ENCODE results near the gene SRXN1. TPM values are rescaled to one million over a fixed set of nuclear protein-coding genes. Genes with fewer than 3 reads are reported as not detected.

The SRXN1 gene
- polyA plus RNA-seq, 1 donor from 2014 or later = 6.9 TPM

- H3K4me2 ChIP-seq (ENCODE audit: low read length) = no peak overlapping the region
- H3K9ac ChIP-seq (ENCODE audit: low read length) = no peak overlapping the region
- H3K27ac ChIP-seq (ENCODE audit: low read length) = no peak overlapping the region
- H3K27me3 ChIP-seq (ENCODE audit: insufficient read depth, low read depth, low read length) = no peaks in the 10 kb centered on the region
- no peaks in the 10 kb centered on the region for H3F3A ChIP-seq (ENCODE audit: insufficient read depth, low read length, poor library complexity, severe bottlenecking)
- H3K79me2 ChIP-seq (replicated peaks; ENCODE audit: insufficient read depth, low read length) = no peaks in the 10 kb centered on the region
- H3K9me3 ChIP-seq (ENCODE audit: low read length) = no peaks in the 10 kb centered on the region
- no peaks in the 10 kb centered on the region for H3K9me2 ChIP-seq (ENCODE audit: insufficient read depth, low read length)
- H3K36me3 ChIP-seq (ENCODE audit: insufficient read depth, low read length) = no peaks in the 10 kb centered on the region
- H4K20me1 ChIP-seq (ENCODE audit: insufficient read depth) = no peaks in the 10 kb centered on the region
- no peak overlapping the region for H2AFZ ChIP-seq (ENCODE audit: low read depth, low read length)
- TF ChIP-seq POLR2AphosphoS5 (IDR thresholded peaks at IDR 0.05) (no peak), MXI1 (conservative IDR thresholded peaks at IDR 0.05; ENCODE audit: poor library complexity, severe bottlenecking) (no peak), RAD21 (conservative IDR thresholded peaks at IDR 0.05) (no peak), EP300 (conservative IDR thresholded peaks at IDR 0.05; ENCODE audit: poor library complexity, severe bottlenecking) (no peak), CTCF (IDR thresholded peaks at IDR 0.05; ENCODE audit: poor library complexity, severe bottlenecking) (no peak), TAF1 (IDR thresholded peaks at IDR 0.05; ENCODE audit: low read depth) (no peak), EZH2 (IDR thresholded peaks at IDR 0.05; ENCODE audit: borderline replicate concordance, insufficient read depth, low read length, poor library complexity, severe bottlenecking) (no peak)
- TF ChIP-seq, protein P1, sequence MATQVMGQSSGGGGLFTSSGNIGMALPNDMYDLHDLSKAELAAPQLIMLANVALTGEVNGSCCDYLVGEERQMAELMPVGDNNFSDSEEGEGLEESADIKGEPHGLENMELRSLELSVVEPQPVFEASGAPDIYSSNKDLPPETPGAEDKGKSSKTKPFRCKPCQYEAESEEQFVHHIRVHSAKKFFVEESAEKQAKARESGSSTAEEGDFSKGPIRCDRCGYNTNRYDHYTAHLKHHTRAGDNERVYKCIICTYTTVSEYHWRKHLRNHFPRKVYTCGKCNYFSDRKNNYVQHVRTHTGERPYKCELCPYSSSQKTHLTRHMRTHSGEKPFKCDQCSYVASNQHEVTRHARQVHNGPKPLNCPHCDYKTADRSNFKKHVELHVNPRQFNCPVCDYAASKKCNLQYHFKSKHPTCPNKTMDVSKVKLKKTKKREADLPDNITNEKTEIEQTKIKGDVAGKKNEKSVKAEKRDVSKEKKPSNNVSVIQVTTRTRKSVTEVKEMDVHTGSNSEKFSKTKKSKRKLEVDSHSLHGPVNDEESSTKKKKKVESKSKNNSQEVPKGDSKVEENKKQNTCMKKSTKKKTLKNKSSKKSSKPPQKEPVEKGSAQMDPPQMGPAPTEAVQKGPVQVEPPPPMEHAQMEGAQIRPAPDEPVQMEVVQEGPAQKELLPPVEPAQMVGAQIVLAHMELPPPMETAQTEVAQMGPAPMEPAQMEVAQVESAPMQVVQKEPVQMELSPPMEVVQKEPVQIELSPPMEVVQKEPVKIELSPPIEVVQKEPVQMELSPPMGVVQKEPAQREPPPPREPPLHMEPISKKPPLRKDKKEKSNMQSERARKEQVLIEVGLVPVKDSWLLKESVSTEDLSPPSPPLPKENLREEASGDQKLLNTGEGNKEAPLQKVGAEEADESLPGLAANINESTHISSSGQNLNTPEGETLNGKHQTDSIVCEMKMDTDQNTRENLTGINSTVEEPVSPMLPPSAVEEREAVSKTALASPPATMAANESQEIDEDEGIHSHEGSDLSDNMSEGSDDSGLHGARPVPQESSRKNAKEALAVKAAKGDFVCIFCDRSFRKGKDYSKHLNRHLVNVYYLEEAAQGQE (IDR thresholded peaks at IDR 0.05; ENCODE audit: borderline replicate concordance) = no peak
- no peak overlapping the region for H3K4me3 ChIP-seq (ENCODE audit: low read length)
These were observed 50.7 kb downstream of the SRXN1 start for GRCh38 chr20:602111-602970.

DNA sequence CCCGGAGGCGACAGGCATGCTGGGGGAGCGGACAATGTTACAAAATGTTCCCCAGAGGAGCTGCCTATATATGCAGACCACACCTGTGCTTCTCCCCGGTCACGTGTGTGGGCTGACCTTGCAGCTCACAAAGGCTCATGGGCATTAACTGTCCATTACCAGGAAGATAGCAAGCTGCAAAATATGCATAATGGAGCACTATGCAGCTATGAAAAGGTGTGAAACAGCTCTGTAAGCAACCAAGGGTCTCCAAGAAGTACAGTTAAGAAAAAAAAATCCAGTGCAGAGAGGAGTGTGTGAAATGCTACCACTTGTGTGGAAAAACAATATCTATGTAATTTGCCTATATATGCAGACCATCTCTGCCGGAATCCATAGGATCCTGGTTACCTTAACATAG, 52.3 kb downstream of the SRXN1 start:
- H3K27me3 ChIP-seq (ENCODE audit: insufficient read depth, low read depth, low read length) = no peaks in the 10 kb centered on the region
- no peaks in the 10 kb centered on the region for H3K9me3 ChIP-seq (ENCODE audit: low read length)
- TF ChIP-seq SMC3 (conservative IDR thresholded peaks at IDR 0.05; ENCODE audit: poor library complexity) (no peak), MXI1 (conservative IDR thresholded peaks at IDR 0.05; ENCODE audit: poor library complexity, severe bottlenecking) (no peak), EZH2 (IDR thresholded peaks at IDR 0.05; ENCODE audit: borderline replicate concordance, insufficient read depth, low read length, poor library complexity, severe bottlenecking) (no peak), CTCF (IDR thresholded peaks at IDR 0.05; ENCODE audit: poor library complexity, severe bottlenecking) (no peak), RAD21 (conservative IDR thresholded peaks at IDR 0.05) (no peak), POLR2AphosphoS5 (IDR thresholded peaks at IDR 0.05) (no peak), EP300 (conservative IDR thresholded peaks at IDR 0.05; ENCODE audit: poor library complexity, severe bottlenecking) (no peak), TAF1 (IDR thresholded peaks at IDR 0.05; ENCODE audit: low read depth) (no peak)
- TF ChIP-seq, protein P1 (IDR thresholded peaks at IDR 0.05; ENCODE audit: borderline replicate concordance) = no peak
- no peaks in the 10 kb centered on the region for H3K79me2 ChIP-seq (replicated peaks; ENCODE audit: insufficient read depth, low read length)
- no peak overlapping the region for H3K27ac ChIP-seq (ENCODE audit: low read length)
- no peaks in the 10 kb centered on the region for H3F3A ChIP-seq (ENCODE audit: insufficient read depth, low read length, poor library complexity, severe bottlenecking)
- no peak overlapping the region for H2AFZ ChIP-seq (ENCODE audit: low read depth, low read length)
- no peak overlapping the region for H3K4me2 ChIP-seq (ENCODE audit: low read length)
- no peaks in the 10 kb centered on the region for H4K20me1 ChIP-seq (ENCODE audit: insufficient read depth)
- H3K9me2 ChIP-seq (ENCODE audit: insufficient read depth, low read length) = no peaks in the 10 kb centered on the region
- H3K36me3 ChIP-seq (ENCODE audit: insufficient read depth, low read length) = no peaks in the 10 kb centered on the region
- no peak overlapping the region for H3K4me3 ChIP-seq (ENCODE audit: low read length)
- H3K9ac ChIP-seq (ENCODE audit: low read length) = no peak overlapping the region
